BJ (cell line): ENCODE results near the gene KDM2A. TPM values are rescaled to one million over a fixed set of nuclear protein-coding genes. Genes with fewer than 3 reads are reported as not detected.

Experiments used
- CTCF ChIA-PET: fragments of 350-600 bp; formaldehyde crosslinking; extraction: SDS; loops from one replicate; lab custom pipeline; 2021; ENCODE audit warnings: antibody characterized with exemption, inconsistent platforms; lab: Yijun Ruan, JAX
- POLR2A ChIA-PET: fragments of 300-600 bp; sonication (Branson Sonifier 250); formaldehyde crosslinking; extraction: SDS; loops from one replicate; lab custom pipeline; 2021; ENCODE audit warnings: antibody characterized with exemption; lab: Charles Lee
- DNase-seq: peaks from one replicate; pipeline ENCODE4 v3.0.0-alpha.2; 2011; ENCODE audit warnings: low read depth
- H3K27me3 ChIP-seq: 2 replicates; pipeline ENCODE4 v1.6.0; 2011; ENCODE audit warnings: low read length; ENCODE audit not compliant: control insufficient read depth, insufficient read depth
- H3K36me3 ChIP-seq: 2 replicates; pipeline ENCODE4 v1.5.1; 2011; ENCODE audit warnings: low read length; ENCODE audit not compliant: control insufficient read depth, insufficient read depth
- H3K4me3 ChIP-seq: 2 replicates; pipeline ENCODE4 v1.5.1; 2011; ENCODE audit warnings: low read depth, mild to moderate bottlenecking, control low read depth, low read length
- CTCF ChIP-seq: IDR thresholded peaks from 2 replicates; pipeline ENCODE4 v1.5.1; 2011; ENCODE audit warnings: low read depth, mild to moderate bottlenecking, control low read depth, inconsistent platforms, low read length, moderate library complexity; ENCODE audit not compliant: insufficient read depth
- polyA plus RNA-seq: library from polyadenylated mRNA; depleted of rRNA; stranded (reverse); fragments of >200 nt; gene quantifications from 2 replicates; pipeline ENCODE4 v1.2.3, GENCODE V29; 2011

Gene KDM2A
- polyA plus RNA-seq, 1 experiment: 63.5 TPM

DNA sequence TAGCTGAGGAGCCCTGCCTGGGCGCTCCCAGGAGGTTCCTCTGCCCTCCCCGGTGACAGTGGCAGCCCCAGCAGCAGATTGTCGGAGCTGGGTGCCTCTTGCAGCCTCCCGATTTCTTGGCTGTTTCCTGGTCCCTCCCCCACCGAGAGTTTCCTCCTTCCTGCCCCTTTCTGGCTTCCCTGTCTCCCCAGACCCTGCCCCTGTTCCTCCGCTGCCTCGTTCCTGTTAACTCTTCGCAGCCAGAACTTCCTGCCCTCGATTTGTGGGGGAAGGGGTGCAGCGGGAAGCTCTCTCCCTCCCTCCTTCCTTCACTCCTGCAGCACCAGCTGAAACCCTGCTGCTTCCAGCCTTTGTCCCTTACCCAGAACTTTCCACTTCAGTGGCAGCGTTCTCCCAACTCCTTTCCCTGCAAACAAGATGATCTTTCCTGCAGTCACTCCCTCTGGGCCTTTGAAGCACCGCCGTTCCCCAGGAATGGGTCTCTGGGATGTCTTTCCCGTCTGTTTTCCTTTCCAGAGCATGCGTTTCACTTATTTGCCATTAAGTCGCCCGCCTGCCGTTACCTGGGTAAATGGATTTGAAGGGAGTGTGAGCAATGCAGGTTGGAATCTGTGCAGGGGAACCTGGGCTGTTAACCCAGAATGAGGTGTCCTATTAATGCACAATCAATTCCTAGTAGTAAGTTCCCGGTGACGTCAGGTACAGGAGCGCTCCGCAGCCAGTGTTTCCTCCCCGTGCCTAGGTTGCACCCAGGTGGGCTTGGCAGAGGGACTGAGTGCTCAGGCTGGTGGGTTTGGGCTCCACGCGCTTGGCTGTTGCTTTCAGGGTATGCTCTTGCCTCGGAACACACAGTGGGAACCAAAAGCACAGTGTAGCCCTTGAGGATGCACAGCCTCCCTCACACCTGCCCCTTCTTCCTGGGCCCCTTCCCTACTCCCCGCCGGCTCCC lies 151.5 kb downstream of the KDM2A start:
- no peak for TF ChIP-seq CTCF
- ChIA-PET POLR2A (no interaction called here), CTCF (interaction anchor here (0.5 to 4.3 kb wide), 7 partner anchors 8 to 112 kb away, joined by 3 to 28 read pairs (median 6); partner anchors contain the start of gene ANKRD13D)
- no peak overlapping the region for H3K4me3 ChIP-seq
- no peak for DNase-seq
- H3K27me3 ChIP-seq: no peaks in the 10 kb centered on the region
- peaks cover 9% of the 10 kb centered on the region for H3K36me3 ChIP-seq

DNA sequence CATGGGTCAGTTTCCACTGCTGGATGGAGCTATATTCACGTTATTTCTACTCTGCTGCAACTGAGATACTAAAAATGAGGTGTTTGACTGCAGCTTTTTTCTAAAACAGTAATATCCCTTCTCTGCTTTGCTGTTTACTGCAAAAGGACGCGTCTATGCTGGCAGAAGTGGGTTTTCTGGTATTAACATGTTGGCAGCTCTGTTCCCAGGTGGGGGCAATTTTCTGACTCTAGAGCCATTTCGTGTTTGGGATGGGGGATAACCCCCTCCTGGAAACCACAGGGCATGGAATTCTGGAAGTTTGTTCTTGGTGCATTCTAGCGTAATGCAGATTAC lies 152.1 kb downstream of the KDM2A start:
- POLR2A ChIA-PET: no interaction called here
- Histone ChIP-seq H3K36me3 (peaks cover 9% of the 10 kb centered on the region), H3K27me3 (no peaks in the 10 kb centered on the region), H3K4me3 (no peak overlapping the region)
- TF ChIP-seq CTCF: no peak
- CTCF ChIA-PET: interaction anchor here (0.5 to 4.3 kb wide), 4 partner anchors 9 to 75 kb away, joined by 3 to 28 read pairs (median 9); no protein-coding TSS in a partner anchor
- no peak for DNase-seq

GRCh38 chr11:67271541-67272284 lies 152.7 kb downstream of the KDM2A start:
- ChIA-PET CTCF (interaction anchor here (0.5 to 4.3 kb wide), 6 partner anchors 9 to 74 kb away, joined by 3 to 28 read pairs (median 5); no protein-coding TSS in a partner anchor), POLR2A (interaction anchor here (0.5 kb wide), 1 partner anchor 147 kb away, joined by 5 read pairs; no protein-coding TSS in a partner anchor)
- peaks cover 9% of the 10 kb centered on the region for H3K36me3 ChIP-seq
- no peak for TF ChIP-seq CTCF
- no peaks in the 10 kb centered on the region for H3K27me3 ChIP-seq
- H3K4me3 ChIP-seq: no peak overlapping the region
- DNase-seq: no peak

DNA sequence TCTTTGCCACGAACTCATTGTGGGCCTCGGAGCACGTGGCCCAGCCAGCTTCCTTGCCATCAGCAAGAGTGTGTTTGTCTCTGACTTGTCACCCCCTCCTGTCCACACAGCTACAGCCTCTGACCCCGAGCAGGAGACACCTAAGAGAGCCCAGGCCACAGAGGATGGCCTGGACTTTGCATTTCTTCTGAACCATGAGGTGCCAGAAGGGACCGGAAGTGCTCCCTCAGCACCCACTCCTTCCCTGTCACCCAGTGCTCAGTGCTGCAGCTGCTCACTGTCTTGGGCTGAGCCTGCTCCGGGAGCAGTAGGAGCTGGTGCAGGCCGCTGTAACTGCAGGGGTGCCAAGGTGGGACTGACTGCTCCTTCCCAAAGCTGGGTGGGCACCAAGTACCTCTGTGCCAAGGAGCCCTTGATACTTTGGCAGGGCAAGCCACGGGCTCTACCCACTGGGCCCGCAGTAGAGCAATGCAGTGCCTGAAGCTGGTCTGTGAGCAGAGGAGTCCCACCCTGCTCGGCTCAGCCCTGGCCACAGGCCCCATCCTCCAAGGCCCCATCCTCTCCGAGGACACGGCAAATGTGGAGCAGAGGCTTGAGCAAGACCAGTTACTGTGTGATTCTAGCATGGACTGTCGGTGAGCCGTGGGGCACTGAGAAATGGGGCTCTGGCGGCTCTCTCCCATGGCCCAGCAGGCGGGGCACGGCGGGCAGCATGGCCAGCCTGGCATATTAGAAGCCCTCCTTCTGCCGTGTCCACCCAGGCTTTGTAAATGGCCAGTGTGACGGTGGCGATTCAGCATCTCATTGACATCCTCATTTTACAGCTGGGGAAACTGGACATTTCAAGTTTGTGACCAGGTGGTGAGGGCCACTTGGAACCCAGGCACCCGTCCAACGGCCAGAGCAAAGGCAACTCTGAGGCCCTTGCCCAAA lies 153.5 kb downstream of the KDM2A start:
- H3K27me3 ChIP-seq: no peaks in the 10 kb centered on the region
- POLR2A ChIA-PET: no interaction called here
- TF ChIP-seq CTCF: no peak
- no peak for DNase-seq
- peaks cover 9% of the 10 kb centered on the region for H3K36me3 ChIP-seq
- CTCF ChIA-PET: interaction anchor here (0.7 to 4.3 kb wide), 5 partner anchors 8 to 45 kb away, joined by 3 to 28 read pairs (median 4); no protein-coding TSS in a partner anchor
- H3K4me3 ChIP-seq: no peak overlapping the region
